Measurements from ENCODE around the gene MYO7B. TPM values are rescaled to one million over a fixed set of nuclear protein-coding genes. Genes with fewer than 3 reads are reported as not detected.

The MYO7B gene
- total RNA-seq, 4 donors from 2014 or later: 0.56 TPM; not detected in 3

- Histone ChIP-seq H3K36me3 (no peaks in the 10 kb centered on the region), H3K9me3 (no peaks in the 10 kb centered on the region), H3K27me3 (no peaks in the 10 kb centered on the region), H3K4me1 (no peaks in the 10 kb centered on the region), H3K4me3 (replicated peaks in 1 of 3) (no peak overlapping the region), H3K27ac (no peak overlapping the region)
- no peak for DNase-seq
- intact Hi-C loops (cut with DNase I): no loop called here
- TF ChIP-seq POLR2A (IDR thresholded peaks at IDR 0.05): no peak
- TF ChIP-seq CTCF (IDR thresholded peaks at IDR 0.05): no peak
- 72 to 76% methylated on average over 7 of the region's 7 CpGs for WGBS, 2 donors
These were observed 15.9 kb downstream of the MYO7B start for GRCh38 chr2:127551221-127551930.

GRCh38 chr2:127552336-127552735, 16.9 kb downstream of the MYO7B start:
- 79 to 80% methylated on average over 6 of the region's 6 CpGs for WGBS, 2 donors
- H3K36me3 ChIP-seq: no peaks in the 10 kb centered on the region
- no peaks in the 10 kb centered on the region for H3K9me3 ChIP-seq
- H3K4me3 ChIP-seq (replicated peaks in 1 of 3): no peak overlapping the region
- TF ChIP-seq CTCF (IDR thresholded peaks at IDR 0.05): no peak
- no peaks in the 10 kb centered on the region for H3K4me1 ChIP-seq
- H3K27ac ChIP-seq: no peak overlapping the region
- DNase-seq: no peak
- no peaks in the 10 kb centered on the region for H3K27me3 ChIP-seq
- intact Hi-C loops (cut with DNase I): no loop called here

GRCh38 chr2:127552846-127553245, 17.4 kb downstream of the MYO7B start:
- no peak for DNase-seq
- H3K9me3 ChIP-seq: no peaks in the 10 kb centered on the region
- H3K4me3 ChIP-seq (replicated peaks in 1 of 3): no peak overlapping the region
- WGBS, 2 donors: 81 to 87% methylated on average over 2 of the region's 2 CpGs
- H3K4me1 ChIP-seq: no peaks in the 10 kb centered on the region
- intact Hi-C loops (cut with DNase I): no loop called here
- no peak overlapping the region for H3K27ac ChIP-seq
- no peaks in the 10 kb centered on the region for H3K36me3 ChIP-seq
- H3K27me3 ChIP-seq: no peaks in the 10 kb centered on the region
- TF ChIP-seq POLR2A (IDR thresholded peaks at IDR 0.05) (no peak), CTCF (IDR thresholded peaks at IDR 0.05) (no peak)

- Histone ChIP-seq H3K36me3 (no peaks in the 10 kb centered on the region), H3K4me3 (replicated peaks in 1 of 3) (no peak overlapping the region), H3K27me3 (no peaks in the 10 kb centered on the region), H3K9me3 (no peaks in the 10 kb centered on the region), H3K27ac (no peak overlapping the region), H3K4me1 (no peaks in the 10 kb centered on the region)
- no peak for DNase-seq
- TF ChIP-seq POLR2A (IDR thresholded peaks at IDR 0.05): no peak
- TF ChIP-seq CTCF (IDR thresholded peaks at IDR 0.05): no peak
- WGBS, 2 donors: 75 to 82% methylated on average over 8 of the region's 8 CpGs
- intact Hi-C loops (cut with DNase I): no loop called here
These were observed 23.4 kb downstream of the MYO7B start for GRCh38 chr2:127558911-127559310.

- H3K9me3 ChIP-seq: no peaks in the 10 kb centered on the region
- H3K4me1 ChIP-seq: no peaks in the 10 kb centered on the region
- WGBS, 2 donors: 82 to 90% methylated on average over 4 to 5 of the region's 5 CpGs
- TF ChIP-seq POLR2A (IDR thresholded peaks at IDR 0.05): no peak
- no peak for TF ChIP-seq CTCF (IDR thresholded peaks at IDR 0.05)
- no peak overlapping the region for H3K4me3 ChIP-seq (replicated peaks in 1 of 3)
- no peak for DNase-seq
- no peaks in the 10 kb centered on the region for H3K27me3 ChIP-seq
- no peaks in the 10 kb centered on the region for H3K36me3 ChIP-seq
- H3K27ac ChIP-seq: no peak overlapping the region
- intact Hi-C loops (cut with DNase I): no loop called here
These were observed 24.0 kb downstream of the MYO7B start for GRCh38 chr2:127559454-127559853.

All from thyroid gland (tissue), 4 donors.